ENCODE data around the gene TMEM54. TPM values are rescaled to one million over a fixed set of nuclear protein-coding genes. Genes with fewer than 3 reads are reported as not detected.

TMEM54 gene
- total RNA-seq, 2 donors from 2014 or later: 8.6 to 12.3 TPM

DNA sequence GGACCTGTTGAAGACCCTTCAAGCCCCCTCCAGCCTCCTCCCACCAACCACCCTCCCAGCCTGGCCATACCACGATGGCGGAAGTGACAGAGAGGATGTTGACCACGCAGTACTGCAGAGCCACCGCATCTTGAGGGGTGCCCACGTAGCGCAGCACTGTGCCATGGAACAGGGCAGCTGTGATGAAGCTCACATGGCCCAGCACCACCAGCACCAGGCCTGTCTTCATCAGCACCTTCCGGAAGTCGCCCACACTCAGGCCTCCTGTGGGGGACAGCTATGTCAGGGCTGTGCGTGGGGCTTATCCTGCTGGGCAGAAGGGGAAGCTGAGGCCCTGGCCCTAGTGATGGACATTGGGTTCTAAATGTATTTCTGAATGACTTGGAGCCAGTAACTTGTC lies 3.1 kb downstream of the TMEM54 start:
- peaks cover 4% of the 10 kb centered on the region for H3K4me1 ChIP-seq (ENCODE audit: control insufficient read depth, insufficient read depth, low read length)
- H3K27ac ChIP-seq (ENCODE audit: low read depth, low read length): no peak overlapping the region
- H3K4me1 Mint-ChIP-seq: no peaks in the 10 kb centered on the region
- no peak overlapping the region for H3K4me3 Mint-ChIP-seq
- no peaks in the 10 kb centered on the region for H3K36me3 Mint-ChIP-seq (ENCODE audit: low read depth)
- 88 to 94% methylated on average over 8 to 9 of the region's 9 CpGs for WGBS, 2 experiments (ENCODE audit: insufficient coverage in 1 of 2, insufficient read length in 1 of 2)
- no peak overlapping the region for H3K27ac Mint-ChIP-seq
- H3K4me3 ChIP-seq (ENCODE audit: low read length): no peak overlapping the region
- DNase-seq: no peak
- H3K36me3 ChIP-seq (ENCODE audit: control insufficient read depth, insufficient read depth, low read length): no peaks in the 10 kb centered on the region
- H3K9me3 ChIP-seq (ENCODE audit: control insufficient read depth, low read length): no peaks in the 10 kb centered on the region
- peaks cover 89% of the 10 kb centered on the region for H3K27me3 Mint-ChIP-seq (ENCODE audit: insufficient read depth)
- TF ChIP-seq, protein P1, sequence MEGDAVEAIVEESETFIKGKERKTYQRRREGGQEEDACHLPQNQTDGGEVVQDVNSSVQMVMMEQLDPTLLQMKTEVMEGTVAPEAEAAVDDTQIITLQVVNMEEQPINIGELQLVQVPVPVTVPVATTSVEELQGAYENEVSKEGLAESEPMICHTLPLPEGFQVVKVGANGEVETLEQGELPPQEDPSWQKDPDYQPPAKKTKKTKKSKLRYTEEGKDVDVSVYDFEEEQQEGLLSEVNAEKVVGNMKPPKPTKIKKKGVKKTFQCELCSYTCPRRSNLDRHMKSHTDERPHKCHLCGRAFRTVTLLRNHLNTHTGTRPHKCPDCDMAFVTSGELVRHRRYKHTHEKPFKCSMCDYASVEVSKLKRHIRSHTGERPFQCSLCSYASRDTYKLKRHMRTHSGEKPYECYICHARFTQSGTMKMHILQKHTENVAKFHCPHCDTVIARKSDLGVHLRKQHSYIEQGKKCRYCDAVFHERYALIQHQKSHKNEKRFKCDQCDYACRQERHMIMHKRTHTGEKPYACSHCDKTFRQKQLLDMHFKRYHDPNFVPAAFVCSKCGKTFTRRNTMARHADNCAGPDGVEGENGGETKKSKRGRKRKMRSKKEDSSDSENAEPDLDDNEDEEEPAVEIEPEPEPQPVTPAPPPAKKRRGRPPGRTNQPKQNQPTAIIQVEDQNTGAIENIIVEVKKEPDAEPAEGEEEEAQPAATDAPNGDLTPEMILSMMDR (conservative IDR thresholded peaks at IDR 0.05): no peak
- no peaks in the 10 kb centered on the region for H3K9me3 Mint-ChIP-seq
- H3K9ac ChIP-seq (ENCODE audit: extremely low read depth, low read length, poor library complexity, severe bottlenecking): no peak overlapping the region
- peaks cover 65% of the 10 kb centered on the region for H3K27me3 ChIP-seq (ENCODE audit: control insufficient read depth, insufficient read depth, low read length, poor library complexity, severe bottlenecking)

DNA sequence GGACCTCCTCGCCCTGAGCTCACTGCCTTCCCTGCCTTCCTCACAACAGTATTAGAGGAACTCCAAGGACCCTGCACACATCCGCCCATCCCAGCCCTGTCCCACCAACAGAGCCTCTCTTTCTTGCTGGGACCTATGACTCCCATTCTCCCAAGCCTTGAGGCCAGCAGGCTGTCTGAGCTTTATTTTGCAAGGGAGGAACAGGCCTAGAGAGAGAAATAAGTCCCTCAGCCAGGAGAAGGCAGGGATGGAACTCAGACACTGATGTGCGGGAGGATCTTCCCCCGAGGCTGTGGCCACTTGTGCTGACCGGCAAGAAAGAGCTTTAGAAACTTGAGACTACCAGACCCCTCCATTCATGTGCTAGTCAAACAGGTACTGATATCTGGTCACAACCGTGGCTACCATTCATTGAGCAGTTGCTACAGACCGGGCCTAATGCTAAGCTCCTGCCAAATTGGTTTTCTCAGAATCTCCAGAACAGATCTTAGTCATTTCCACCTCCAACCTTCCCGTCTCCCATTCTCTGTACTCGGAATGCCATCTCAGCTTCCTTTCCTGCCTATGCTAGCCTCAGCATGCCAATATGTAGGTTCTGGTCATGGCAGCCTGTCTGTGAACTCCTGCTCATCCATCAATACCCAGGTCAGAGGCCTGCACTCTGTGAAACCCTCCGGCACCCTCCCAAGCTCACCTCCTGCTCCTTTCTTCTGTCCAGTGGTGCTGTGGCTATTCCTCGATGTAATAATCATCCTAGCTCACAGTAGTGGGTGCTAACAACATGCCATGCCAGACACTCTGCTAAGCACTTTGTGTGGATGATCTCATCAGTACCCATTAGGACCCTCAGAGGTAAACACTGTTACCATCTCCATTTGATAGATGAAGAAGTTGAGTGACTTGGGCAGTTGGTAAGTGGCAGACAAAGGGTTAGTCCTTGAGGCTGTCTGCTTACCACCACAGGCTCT lies 3.8 kb downstream of the TMEM54 start:
- H3K9me3 Mint-ChIP-seq: peaks cover 4% of the 10 kb centered on the region
- H3K27ac Mint-ChIP-seq: no peak overlapping the region

DNA sequence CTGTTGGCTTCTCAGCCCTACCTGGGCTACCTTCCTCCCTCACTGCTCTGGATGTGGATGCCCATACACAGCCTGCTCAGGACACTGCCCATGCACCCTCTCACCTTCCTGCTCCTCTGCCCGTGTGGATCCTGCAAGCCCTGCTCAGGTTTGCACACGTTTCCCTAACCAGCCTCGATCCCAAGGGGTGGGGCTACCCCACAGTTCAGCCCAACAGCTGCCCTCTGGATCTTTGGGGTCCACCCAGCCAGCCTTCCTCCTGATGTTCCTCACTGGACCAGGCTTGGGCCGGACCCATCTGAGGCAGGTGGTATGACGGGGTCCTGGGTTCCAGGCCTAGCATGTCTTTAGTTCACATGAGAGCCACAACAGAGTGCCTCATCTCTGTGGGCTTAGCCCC lies 4.7 kb downstream of the TMEM54 start:
- Mint-ChIP-seq H3K4me1 (no peaks in the 10 kb centered on the region), H3K4me3 (no peak overlapping the region), H3K9me3 (peaks cover 6% of the 10 kb centered on the region), H3K27ac (no peak overlapping the region), H3K27me3 (ENCODE audit: insufficient read depth) (peaks cover 88% of the 10 kb centered on the region), H3K36me3 (ENCODE audit: low read depth) (no peaks in the 10 kb centered on the region)
- H3K9ac ChIP-seq (ENCODE audit: extremely low read depth, low read length, poor library complexity, severe bottlenecking): no peak overlapping the region
- no peaks in the 10 kb centered on the region for H3K9me3 ChIP-seq (ENCODE audit: control insufficient read depth, low read length)
- H3K4me3 ChIP-seq (ENCODE audit: low read length): no peak overlapping the region
- TF ChIP-seq, protein P1 (conservative IDR thresholded peaks at IDR 0.05): no peak
- 79 to 84% methylated on average over 4 to 5 of the region's 5 CpGs for WGBS, 2 experiments (ENCODE audit: insufficient coverage in 1 of 2, insufficient read length in 1 of 2)
- H3K4me1 ChIP-seq (ENCODE audit: control insufficient read depth, insufficient read depth, low read length): peaks cover 4% of the 10 kb centered on the region
- H3K36me3 ChIP-seq (ENCODE audit: control insufficient read depth, insufficient read depth, low read length): no peaks in the 10 kb centered on the region
- peaks cover 67% of the 10 kb centered on the region for H3K27me3 ChIP-seq (ENCODE audit: control insufficient read depth, insufficient read depth, low read length, poor library complexity, severe bottlenecking)
- DNase-seq: no peak
- H3K27ac ChIP-seq (ENCODE audit: low read depth, low read length): no peak overlapping the region

More for the DNA sequence above, 3.8 kb downstream of the TMEM54 start:
- Mint-ChIP-seq H3K27me3 (ENCODE audit: insufficient read depth) (peaks cover 88% of the 10 kb centered on the region), H3K4me3 (no peak overlapping the region), H3K4me1 (no peaks in the 10 kb centered on the region), H3K36me3 (ENCODE audit: low read depth) (no peaks in the 10 kb centered on the region)
- no peaks in the 10 kb centered on the region for H3K9me3 ChIP-seq (ENCODE audit: control insufficient read depth, low read length)
- no peak overlapping the region for H3K4me3 ChIP-seq (ENCODE audit: low read length)
- no peak overlapping the region for H3K27ac ChIP-seq (ENCODE audit: low read depth, low read length)
- DNase-seq: no peak
- peaks cover 66% of the 10 kb centered on the region for H3K27me3 ChIP-seq (ENCODE audit: control insufficient read depth, insufficient read depth, low read length, poor library complexity, severe bottlenecking)
- WGBS, 2 experiments (ENCODE audit: insufficient coverage in 1 of 2, insufficient read length in 1 of 2): 81 to 89% methylated on average over 9 to 11 of the region's 11 CpGs
- TF ChIP-seq, protein P1 (conservative IDR thresholded peaks at IDR 0.05): no peak
- no peak overlapping the region for H3K9ac ChIP-seq (ENCODE audit: extremely low read depth, low read length, poor library complexity, severe bottlenecking)
- no peaks in the 10 kb centered on the region for H3K36me3 ChIP-seq (ENCODE audit: control insufficient read depth, insufficient read depth, low read length)
- peaks cover 4% of the 10 kb centered on the region for H3K4me1 ChIP-seq (ENCODE audit: control insufficient read depth, insufficient read depth, low read length)
